HG02884 (cell line): ENCODE data around the gene LPIN3.
"Not testable (repeated sequence)": the region's sequence is repeated elsewhere in the genome, so short reads cannot be mapped to it uniquely, and the experiment has no call there.

ENCODE experiments used
- ATAC-seq: cut with Tn5 transposase; IDR thresholded peaks from one replicate; pipeline ENCODE4 v1.9.1; 2021; ENCODE audit warnings: mild to moderate bottlenecking, moderate library complexity; ENCODE audit not compliant: unreplicated experiment

LPIN3 gene

DNA sequence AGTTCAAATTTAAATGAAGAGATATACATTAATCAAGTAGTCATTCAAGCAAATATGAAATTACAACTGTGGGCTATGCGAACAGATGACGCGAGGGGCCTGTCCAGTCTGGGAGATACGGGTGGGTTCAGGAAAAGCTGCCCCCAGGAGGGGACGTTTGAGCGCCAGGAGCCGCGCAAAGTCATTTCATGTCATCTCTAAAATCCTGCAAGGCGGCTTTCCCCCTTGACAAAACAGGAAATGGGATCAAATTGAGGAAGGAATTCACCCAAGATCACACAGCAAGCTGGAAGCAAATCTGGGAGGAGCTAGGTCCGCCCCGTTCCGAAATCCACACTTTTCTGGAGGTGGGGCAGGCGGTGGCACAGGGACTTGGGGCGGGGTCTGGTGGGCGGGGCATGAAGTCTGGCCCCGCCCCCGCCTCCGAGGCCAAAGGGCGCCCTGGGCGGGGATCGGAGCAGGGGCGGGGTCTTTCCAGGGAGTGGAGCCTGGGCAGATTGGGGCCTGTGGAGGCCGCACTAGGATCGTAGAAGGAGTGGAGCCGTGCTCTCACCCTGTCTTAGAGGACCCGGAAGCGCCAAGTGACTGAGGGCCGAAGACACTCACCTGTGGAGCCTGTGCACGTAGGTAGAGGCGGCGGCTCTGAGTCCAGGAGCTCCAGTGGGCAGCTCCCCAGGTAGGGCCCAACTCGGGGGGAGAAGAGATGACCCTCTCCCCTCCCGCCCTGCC is at the start of gene LPIN3:
LPIN3 (plus strand) TSS at position 495 of the 729 bp plus-strand sequence. CDS start 4,983 bp downstream, outside the sequence.
- ATAC-seq = no peak

DNA sequence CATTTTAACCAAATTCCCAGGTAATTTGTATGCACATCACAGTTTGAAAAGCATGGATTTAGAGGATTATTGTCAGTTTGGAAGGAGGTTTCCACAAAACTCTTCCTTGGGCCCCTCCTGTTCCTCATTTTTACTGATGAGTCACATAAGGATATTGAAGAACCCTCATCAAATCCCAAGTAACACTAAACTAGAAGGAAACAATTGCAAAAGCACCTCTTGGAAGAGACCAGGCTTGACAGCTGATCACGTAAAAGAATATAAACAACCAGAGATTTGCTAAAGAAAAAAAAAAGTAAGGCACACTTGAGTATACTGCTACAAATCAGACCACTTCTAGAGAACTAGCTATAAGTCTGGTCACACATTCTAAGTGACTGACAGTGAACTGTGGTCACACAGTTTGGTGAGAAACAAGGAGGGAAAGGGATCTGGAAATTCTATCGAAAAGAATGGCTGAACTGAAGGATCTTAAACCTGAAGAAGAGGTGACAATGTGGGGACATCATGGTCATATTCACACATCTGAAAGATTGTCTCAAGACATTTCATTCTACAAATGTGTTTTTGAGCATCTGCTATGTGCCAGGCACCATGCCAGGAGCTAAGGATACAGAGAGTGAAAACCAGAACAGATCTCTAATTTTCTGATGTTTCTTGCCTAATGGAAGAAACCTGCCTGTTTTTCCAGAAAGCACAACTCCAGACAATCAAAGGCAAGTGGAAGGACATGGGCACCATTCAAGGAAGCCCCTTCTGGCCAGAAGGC is 47.2 kb upstream of the LPIN3 start:
- no peak for ATAC-seq

GRCh38 chr20:41299899-41300298 is 40.7 kb upstream of the LPIN3 start:
- ATAC-seq = no peak

DNA sequence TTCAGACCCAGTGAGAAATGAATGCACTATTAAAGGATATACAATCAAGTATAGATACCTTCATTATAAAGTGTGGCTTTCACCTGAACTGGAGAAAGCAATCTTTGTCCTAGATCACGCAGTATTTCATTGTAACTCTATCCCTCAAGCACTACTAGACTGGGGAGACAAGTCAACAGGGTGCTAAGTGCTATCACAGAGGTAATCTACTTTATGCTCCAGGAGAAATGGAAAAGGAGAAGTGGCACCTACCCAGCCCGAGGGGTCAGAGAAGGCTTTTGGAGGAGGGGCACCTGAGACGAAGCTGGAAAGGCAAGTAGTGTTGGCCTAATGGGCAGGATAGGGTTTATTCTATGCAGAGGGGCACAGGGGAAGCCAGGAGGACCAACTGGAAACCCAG is 40.2 kb upstream of the LPIN3 start:
- ATAC-seq = no peak

DNA sequence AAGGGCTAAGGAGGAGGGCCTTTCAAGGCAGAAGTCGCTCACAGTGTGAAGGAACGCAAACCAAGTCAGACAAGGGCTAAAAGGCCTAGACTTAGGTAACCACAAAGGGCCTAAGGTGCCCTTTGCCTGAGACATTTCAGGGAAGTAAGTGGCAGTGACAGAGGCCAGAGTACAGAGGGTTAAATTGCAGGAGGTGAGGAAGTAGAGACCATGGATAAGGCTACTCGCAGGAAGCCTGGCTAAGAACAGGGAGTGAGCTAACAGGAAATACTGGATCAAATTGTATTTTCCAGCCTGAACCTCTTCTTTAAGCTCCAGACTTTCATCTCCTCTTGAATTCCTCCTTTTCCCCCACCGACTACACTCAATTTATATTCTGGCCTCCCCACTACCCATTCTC is 39.7 kb upstream of the LPIN3 start:
- no peak for ATAC-seq

DNA sequence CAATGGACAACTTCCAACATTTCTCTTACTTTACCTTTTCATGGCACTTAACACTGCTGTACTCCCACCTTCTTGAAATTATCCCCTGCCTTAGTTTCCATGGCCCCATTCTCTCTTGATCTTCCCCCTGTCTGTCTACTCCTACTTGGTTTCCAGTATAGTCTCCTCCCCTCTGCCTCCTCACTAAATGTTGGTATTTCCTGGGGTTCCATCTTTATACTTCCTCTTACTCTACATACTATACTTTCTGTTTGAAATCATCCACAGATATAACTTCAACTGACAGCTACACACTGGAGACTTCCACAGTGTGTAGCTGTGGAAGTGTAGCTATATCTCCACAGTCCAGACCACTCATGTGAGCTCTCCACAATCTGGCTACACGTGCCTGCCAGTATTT is 36.6 kb upstream of the LPIN3 start:
- no peak for ATAC-seq

DNA sequence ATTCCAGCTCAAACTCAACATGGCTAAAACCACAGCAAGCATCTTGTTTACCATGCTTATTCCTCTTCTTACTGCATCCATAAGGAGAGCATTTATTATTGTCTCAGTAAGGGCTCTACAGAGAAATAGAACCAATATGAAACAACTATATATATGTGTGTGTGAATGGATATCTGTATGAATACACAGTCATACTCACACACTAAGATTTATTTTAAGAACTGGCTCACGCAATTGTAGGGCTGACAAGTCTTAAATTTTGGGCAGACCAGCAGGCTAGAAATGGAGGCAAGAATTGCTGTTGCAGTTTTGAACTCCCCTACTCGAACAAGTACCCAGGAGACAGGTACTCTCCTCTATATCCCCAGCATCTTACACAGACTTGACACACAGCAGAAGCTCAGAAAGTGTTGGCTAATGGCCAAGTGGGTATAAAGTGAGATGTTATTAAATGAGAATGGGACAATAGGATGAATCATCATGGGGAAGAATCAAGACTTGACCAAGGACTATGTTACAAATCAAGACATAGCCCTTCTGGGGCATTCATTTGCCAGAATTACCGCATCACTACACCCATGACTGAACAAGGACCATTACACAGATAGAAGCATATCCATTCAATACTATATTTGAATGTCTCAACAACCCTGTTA is 36.1 kb upstream of the LPIN3 start:
- no peak for ATAC-seq

DNA sequence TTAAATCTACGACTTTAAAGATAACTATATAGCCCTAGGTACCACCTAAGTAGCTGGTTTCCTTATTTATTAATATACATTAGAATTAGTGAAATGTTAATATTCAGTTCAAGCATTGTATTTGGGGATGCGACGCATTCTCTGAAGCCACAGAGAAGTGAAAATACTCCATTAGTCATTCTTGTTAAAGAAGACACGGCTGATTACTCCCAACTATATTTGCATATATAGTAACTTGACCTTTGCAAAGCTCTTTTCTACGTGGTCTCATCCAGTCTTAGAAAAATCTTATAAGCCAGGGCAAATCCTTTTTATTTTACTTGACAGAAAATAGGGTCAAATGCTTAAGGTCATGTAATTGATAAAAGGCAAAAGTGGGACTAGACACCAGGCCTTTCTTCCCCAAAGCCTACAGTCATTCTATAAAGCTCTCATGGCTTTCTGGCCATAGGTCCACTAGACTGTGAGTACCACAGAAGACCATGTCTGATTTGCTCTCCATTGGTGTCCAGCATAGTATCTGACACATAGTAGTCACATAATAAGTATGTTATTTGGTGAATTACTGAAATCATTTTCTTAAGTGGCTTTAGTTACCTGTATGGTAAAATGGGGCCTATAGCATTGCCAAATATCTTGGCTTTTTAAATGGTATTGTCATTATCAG is 34.4 kb upstream of the LPIN3 start:
- ATAC-seq = peak; percentile 69

- no peak for ATAC-seq
Measured at GRCh38 chr20:41307021-41307420, 33.6 kb upstream of the LPIN3 start.

DNA sequence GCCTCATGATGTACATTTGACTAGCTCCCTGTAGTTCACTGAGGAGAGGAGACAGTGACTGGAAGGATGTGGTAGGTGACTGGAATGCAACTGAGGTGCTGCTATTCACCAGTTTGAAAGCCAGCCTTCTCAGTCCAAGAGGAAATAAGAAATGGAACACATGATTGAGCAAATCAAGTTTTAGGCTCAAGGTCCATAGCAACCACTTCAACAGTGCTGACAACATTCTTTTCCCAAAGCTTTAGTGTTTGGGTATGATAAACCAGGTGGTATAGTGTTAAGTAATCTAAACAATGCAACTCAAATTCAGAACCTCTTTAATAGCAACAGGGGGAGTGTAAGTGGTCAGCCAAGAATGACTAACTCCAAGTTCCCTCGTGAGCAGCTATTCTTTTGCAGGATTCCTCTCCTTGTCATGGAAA is 32.3 kb upstream of the LPIN3 start:
- ATAC-seq = no peak

DNA sequence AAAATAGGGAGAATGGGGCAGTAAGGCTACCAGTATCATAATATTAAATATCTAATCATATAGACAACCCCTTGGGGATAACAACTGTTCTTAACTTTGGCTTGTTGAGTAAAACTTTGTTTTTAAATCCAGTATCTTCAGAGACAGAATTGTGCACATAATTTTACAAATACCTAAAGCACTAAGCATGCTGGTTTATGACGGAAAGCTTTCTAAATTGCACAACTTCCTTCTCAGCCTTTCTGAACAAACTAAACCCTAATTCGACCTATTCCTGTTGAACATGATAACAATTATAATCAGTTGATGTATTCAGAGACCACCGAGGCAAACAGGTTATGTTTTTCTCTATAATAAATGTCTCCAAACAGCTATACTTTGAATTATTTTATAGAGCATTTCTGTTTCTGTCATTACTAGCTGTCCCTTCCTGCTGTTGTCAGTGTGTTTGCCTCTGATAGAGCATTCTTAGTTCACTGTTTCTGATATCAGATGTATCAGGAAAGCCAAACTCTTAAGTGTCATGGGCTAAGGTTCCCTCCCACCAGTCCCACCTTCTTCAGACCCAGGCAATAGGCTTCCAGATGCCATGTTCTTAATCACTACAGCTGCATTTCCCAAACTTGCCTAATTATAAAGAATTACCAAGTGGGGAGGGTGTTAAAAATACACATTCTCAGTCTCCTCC is 31.8 kb upstream of the LPIN3 start:
- ATAC-seq = no peak

DNA sequence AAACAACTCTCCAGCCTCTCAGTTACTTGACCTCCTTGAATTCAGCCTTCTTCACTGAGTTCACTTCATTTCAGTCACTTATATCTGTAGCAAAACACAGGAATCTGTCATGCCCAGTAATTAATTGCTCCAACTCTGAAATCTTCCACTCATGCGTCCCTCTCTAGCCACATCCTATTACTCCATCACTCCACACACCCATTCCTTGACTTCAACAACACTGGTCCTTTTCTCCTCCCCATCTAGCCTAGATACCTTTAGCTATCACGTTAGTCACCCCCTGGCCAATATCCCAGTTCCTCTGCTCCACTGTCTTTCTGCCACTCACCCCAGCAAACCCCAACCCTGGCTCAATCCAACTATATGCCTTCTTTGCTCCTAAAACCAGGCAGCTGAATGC is 30.8 kb upstream of the LPIN3 start:
- ATAC-seq = no peak

GRCh38 chr20:41312009-41312408 is 28.6 kb upstream of the LPIN3 start:
- not testable (repeated sequence) for ATAC-seq

- ATAC-seq = no peak
Measured at GRCh38 chr20:41314386-41314785, 26.2 kb upstream of the LPIN3 start.

- ATAC-seq = no peak
Measured at GRCh38 chr20:41316051-41316450, 24.6 kb upstream of the LPIN3 start.

DNA sequence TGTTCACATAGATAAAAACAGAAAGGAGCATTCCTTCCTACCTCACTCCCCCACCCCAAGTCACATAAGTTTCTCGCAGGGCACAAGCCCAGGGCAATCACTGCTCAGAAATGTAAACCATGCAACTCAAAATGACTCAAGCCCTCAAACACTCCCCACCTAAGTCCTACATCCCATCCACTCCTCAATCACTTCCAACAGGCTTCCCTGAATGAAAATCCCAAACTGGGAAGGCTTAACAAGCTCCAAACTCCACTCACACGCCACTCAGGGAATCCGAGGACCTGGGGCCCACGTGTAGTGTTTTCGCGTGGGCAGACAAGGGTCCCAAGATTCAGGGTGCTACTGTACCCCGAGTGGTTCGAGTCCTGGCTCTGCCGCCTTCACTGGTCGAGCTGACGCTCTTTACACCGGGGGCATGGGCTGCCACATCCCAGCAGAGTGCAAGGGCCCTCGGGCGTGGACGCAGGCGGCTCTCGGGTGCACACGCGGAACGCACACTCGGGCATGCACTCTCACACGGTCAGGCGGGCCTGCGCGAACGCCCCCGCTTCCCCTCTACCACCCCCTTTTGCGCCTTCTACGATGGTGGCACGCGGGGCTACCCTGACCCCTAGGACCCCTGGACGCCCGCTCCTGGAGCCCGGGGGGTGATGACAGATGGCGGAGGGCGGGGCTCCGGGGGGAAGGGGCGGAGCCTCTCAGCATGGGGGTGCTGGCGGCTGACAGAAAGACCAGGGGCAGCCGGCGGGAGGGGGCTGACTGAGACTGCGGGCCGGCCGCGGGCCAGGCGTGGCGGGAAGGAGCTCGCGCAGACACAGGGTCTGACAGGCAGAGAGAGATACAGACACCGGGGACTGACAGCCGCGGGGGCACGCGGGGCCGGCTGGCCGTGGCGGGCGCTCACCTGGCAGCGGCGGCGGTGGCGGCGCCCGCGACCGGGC is 23.7 kb upstream of the LPIN3 start:
- ATAC-seq = peak; percentile 54

DNA sequence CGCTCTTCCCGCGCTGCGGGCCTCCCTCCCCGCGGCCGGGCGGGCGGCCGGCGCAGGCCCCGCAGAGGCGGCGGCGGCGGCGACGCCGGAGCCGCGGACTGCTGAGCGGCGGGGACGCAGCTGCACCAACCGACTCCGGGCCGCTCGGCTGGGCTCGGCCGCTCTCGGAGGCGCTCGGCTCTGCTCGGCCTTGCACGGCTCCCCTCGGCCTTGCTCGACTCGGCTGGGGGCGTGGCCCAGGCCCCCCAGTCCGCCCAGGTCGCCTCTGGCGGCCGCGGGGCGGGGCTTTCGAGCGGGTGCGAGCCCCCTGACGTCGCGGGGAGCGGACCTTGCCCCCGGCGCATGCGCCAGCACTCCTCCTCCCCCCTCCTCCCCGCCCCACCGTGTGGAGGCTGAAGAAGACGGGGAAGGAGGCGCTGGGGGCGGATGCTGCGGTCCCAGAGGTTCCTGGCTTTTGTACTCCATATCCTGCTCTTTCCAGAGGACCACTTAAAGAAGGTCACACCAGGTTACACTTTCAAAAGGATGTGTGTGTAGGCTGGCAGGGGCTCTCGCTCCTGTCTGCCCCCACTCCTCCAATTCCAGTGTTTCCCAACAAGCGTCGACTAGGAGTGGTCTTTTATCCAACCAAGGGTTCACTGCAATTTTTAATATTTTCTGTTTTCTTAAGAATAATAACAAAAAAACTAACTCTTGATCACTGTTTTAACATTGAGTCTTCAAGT is 22.9 kb upstream of the LPIN3 start, which contains the start of gene ZHX3:
ZHX3 (minus strand) TSS at position 186 of the 725 bp plus-strand sequence. CDS start 112,815 bp downstream, outside the sequence.
- peak; percentile 97 for ATAC-seq

DNA sequence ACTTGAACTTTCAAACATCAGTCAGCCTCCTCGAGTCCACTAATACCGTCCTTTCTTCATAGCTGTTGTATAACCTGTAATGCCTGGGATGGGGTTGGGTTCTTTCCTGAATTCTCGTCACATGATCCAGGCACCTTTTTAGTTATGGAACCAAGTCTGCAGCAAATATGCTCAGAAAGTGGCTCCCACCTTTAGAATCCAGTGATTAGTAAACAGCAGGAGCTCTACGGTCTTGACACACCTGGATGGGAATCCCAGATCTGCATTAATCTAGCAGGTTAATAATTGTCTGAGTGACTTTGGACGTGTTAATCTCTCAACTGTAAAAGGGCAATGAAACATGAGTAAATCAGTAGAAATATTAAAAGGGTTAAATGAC is 22.4 kb upstream of the LPIN3 start:
- no peak for ATAC-seq

- no peak for ATAC-seq
Measured at GRCh38 chr20:41320441-41320840, 20.2 kb upstream of the LPIN3 start.
